Retinal pigment epithelial cell (primary cell): ENCODE measurements around the gene FSTL1.

Source experiments
- DNase-seq: peaks from one replicate; pipeline ENCODE4 v3.0.0-alpha.2; 2010; ENCODE audit warnings: low read depth
- H3K4me3 ChIP-seq: 2 replicates; pipeline ENCODE4 v1.5.1; 2011; ENCODE audit warnings: mild to moderate bottlenecking, low read length, control low read depth, moderate library complexity
- CTCF ChIP-seq: conservative IDR thresholded peaks from 2 replicates; pipeline ENCODE4 v1.5.1; 2011; ENCODE audit warnings: low read depth, low read length, control low read depth, inconsistent platforms

Gene FSTL1

GRCh38 chr3:120473896-120474675 lies 23.3 kb upstream of the FSTL1 start:
- no peak overlapping the region for H3K4me3 ChIP-seq
- no peak for TF ChIP-seq CTCF
- DNase-seq = no peak

DNA sequence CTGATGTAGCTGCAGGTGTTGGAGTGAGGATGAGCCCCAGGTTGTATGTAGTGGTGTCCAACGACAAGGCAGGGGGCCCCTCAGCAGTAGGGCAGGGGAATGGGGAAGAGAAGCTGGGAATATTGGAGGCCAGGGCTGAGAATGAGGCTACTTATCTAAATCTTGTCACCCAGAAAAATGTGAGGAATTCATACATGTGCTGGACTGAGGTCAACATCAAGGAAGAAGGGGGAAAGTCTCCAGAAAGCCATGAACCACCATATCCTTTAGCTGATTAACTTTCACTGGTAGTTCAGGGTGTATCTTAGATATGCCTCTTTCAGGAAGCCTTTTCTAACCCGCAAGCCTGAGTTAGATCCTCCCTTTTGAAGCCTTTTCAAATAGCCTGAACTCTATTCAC lies 22.6 kb upstream of the FSTL1 start:
- no peak overlapping the region for H3K4me3 ChIP-seq
- DNase-seq = no peak
- no peak for TF ChIP-seq CTCF

DNA sequence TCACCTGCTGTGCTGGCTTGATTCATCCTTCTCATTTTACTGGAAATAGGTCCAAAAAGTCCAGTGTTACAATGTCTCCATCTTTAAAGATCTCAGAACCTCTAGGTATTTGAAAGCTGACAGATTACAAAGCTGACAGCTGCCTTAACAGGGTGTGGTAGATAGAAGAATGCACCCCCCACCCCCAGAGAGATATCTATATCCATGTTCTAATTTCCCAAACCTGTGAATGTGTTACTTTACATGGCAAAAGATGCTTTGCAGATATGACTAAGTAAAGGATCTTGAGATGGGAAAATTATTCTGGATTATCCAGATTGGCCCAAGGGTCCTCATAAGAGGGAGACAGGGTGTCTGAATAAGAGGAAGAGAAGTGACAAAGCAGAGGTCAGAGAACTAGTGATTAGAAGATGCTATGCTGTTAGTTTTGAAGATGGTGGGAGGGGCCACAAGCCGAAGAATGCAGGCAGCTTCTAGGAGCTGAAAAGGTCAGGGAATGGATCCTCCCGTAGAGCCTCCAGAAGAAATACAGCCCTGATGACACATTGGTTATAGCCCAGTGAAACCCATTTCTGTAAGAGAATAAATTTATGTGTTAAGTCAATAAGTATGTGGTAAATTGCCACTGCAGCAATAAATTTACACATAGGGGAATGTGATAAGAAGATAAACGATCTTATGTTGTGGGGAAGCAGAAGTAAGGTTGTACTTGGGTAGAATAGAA lies 21.5 kb upstream of the FSTL1 start:
- H3K4me3 ChIP-seq = no peak overlapping the region
- no peak for TF ChIP-seq CTCF
- DNase-seq = no peak

DNA sequence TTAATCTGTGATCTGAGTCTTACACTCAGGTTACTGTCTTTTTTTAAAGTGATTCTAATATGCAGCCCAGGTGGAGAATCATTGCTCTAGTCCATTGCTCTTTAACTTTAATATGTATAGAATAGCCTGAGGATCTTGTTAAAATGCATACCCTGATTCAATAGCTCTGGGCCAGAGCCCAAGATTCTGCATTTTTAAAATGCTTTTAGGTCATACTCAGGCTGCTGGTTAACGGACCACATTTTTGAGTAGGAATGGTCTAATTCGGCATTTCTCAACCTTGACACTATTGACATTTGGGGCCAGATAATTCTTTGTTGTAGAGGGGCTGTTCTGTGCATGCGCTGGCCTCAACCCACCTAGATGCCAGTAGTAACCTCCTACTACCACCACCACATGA lies 20.9 kb upstream of the FSTL1 start:
- no peak for TF ChIP-seq CTCF
- no peak overlapping the region for H3K4me3 ChIP-seq
- DNase-seq = no peak

DNA sequence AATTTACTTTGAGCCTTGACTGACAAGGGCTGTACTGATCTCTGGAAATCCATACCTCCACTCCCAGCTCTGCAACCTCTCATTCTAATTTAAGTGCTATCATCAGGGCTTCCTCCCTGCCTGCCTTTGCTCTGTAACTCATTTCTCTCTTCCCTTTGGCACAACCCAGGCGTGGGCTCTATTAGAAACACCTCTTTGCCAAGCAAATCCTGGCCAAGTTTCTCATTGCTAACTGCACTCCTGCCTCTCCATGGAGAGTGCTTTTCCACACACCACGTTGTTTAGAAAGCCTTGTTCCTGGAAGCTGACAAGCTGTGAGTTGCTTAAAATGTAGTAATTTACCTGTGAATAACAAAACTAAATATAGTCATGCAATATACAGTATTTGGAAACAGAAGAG lies 20.1 kb upstream of the FSTL1 start:
- no peak overlapping the region for H3K4me3 ChIP-seq
- no peak for DNase-seq
- no peak for TF ChIP-seq CTCF

DNA sequence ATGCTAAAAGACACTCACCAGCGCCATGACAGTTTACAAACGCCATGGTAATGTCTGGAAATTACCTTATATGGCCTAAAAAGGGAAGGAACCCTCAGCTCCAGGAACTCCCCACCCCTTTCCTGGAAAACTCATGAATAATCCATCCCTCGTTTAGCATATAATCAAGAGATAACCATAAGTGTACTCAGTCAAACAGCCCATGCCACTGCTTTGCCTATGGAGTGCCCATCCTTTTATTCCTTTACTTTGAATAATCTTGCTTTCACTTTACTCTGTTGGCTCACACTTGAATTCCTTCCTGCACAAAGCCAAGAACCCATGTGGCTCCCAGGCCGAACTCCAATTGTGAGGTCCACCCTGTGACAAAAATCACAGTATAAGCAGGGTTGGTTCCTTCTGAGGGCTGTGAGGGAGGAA lies 19.1 kb upstream of the FSTL1 start:
- TF ChIP-seq CTCF = no peak
- DNase-seq = no peak
- H3K4me3 ChIP-seq = no peak overlapping the region

GRCh38 chr3:120469440-120469839 lies 18.6 kb upstream of the FSTL1 start:
- no peak overlapping the region for H3K4me3 ChIP-seq
- DNase-seq = no peak
- TF ChIP-seq CTCF = no peak
